ENCODE results near the gene CDYL.

Gene CDYL

GRCh38 chr6:4964675-4965561 lies 188.7 kb downstream of the CDYL start:
- DNase-seq (ENCODE audit: low spot score) = peak; percentile 14

- DNase-seq (ENCODE audit: low spot score) = no peak
Measured at GRCh38 chr6:4965562-4966389, 189.6 kb downstream of the CDYL start.

GRCh38 chr6:4967301-4968030 lies 191.3 kb downstream of the CDYL start:
- no peak for DNase-seq (ENCODE audit: low spot score)

- DNase-seq (ENCODE audit: low spot score) = no peak
Measured at GRCh38 chr6:4969609-4970285, 193.5 kb downstream of the CDYL start.

- DNase-seq (ENCODE audit: low spot score) = no peak
Measured at GRCh38 chr6:4970739-4971395, 194.7 kb downstream of the CDYL start.

GRCh38 chr6:4971851-4972250 lies 195.6 kb downstream of the CDYL start:
- no peak for DNase-seq (ENCODE audit: low spot score)

- no peak for DNase-seq (ENCODE audit: low spot score)
Measured at GRCh38 chr6:4972438-4972837, 196.2 kb downstream of the CDYL start.

GRCh38 chr6:4973415-4973814 lies 197.2 kb downstream of the CDYL start:
- DNase-seq (ENCODE audit: low spot score) = no peak

GRCh38 chr6:4973982-4974745 lies 198.0 kb downstream of the CDYL start:
- DNase-seq (ENCODE audit: low spot score) = peak; percentile 4

GRCh38 chr6:4974962-4975361 lies 198.8 kb downstream of the CDYL start:
- no peak for DNase-seq (ENCODE audit: low spot score)

GRCh38 chr6:4975506-4975905 lies 199.3 kb downstream of the CDYL start:
- DNase-seq (ENCODE audit: low spot score) = no peak

GRCh38 chr6:4977468-4977867 lies 201.3 kb downstream of the CDYL start:
- DNase-seq (ENCODE audit: low spot score) = no peak

GRCh38 chr6:4979426-4979825 lies 203.2 kb downstream of the CDYL start:
- no peak for DNase-seq (ENCODE audit: low spot score)

GRCh38 chr6:4981761-4982160 lies 205.6 kb downstream of the CDYL start:
- no peak for DNase-seq (ENCODE audit: low spot score)

GRCh38 chr6:4983322-4983721 lies 207.1 kb downstream of the CDYL start:
- DNase-seq (ENCODE audit: low spot score) = no peak

GRCh38 chr6:4986999-4987398 lies 210.8 kb downstream of the CDYL start:
- no peak for DNase-seq (ENCODE audit: low spot score)

- no peak for DNase-seq (ENCODE audit: low spot score)
Measured at GRCh38 chr6:4987432-4987831, 211.2 kb downstream of the CDYL start.

GRCh38 chr6:4994741-4995140 lies 218.5 kb downstream of the CDYL start:
- DNase-seq (ENCODE audit: low spot score) = no peak

- DNase-seq (ENCODE audit: low spot score) = no peak
Measured at GRCh38 chr6:4997862-4998261, 221.7 kb downstream of the CDYL start.

- DNase-seq (ENCODE audit: low spot score) = no peak
Measured at GRCh38 chr6:4999586-4999985, 223.4 kb downstream of the CDYL start.

Measured in kidney tubule cell (primary cell).